ENCODE data around the gene ZNF616. TPM values are rescaled to one million over a fixed set of nuclear protein-coding genes. Genes with fewer than 3 reads are reported as not detected.

Gene ZNF616
- 10 to 100 TPM in 9 of 12 donors, 1 to 10 TPM in 2, not detected in 1; 7.3 to 14.9 (median 10.5) TPM for polyA plus RNA-seq (ENCODE audit: insufficient read length in 12 of 12)
- long read RNA-seq, donor 1, full-length matches to known transcripts: 3 of 3 reads
- long read RNA-seq, donor 1, partial matches to known transcripts: 0 of 3 reads
- long read RNA-seq, donor 1, other reads (novel, unspliced or antisense): 0 of 3 reads
- long read RNA-seq, donor 2, full-length matches to known transcripts: 2 of 7 reads
- long read RNA-seq, donor 2, partial matches to known transcripts: 5 of 7 reads
- long read RNA-seq, donor 2, other reads (novel, unspliced or antisense): 0 of 7 reads
- long read RNA-seq, donor 3, full-length matches to known transcripts: 1 of 1 reads
- long read RNA-seq, donor 3, partial matches to known transcripts: 0 of 1 reads
- long read RNA-seq, donor 3, other reads (novel, unspliced or antisense): 0 of 1 reads
- long read RNA-seq, donor 4, full-length matches to known transcripts: 1 of 1 reads
- long read RNA-seq, donor 4, partial matches to known transcripts: 0 of 1 reads
- long read RNA-seq, donor 4, other reads (novel, unspliced or antisense): 0 of 1 reads
- long read RNA-seq, donor 5, partial matches to known transcripts: 0 of 1 reads
- long read RNA-seq, donor 5, other reads (novel, unspliced or antisense): 0 of 1 reads
- long read RNA-seq, donor 6: 0 reads
- long read RNA-seq, donor 7, full-length matches to known transcripts: 1 of 1 reads
- long read RNA-seq, donor 7, partial matches to known transcripts: 0 of 1 reads
- long read RNA-seq, donor 7, other reads (novel, unspliced or antisense): 0 of 1 reads
- long read RNA-seq, donor 8, full-length matches to known transcripts: 1 of 1 reads
- long read RNA-seq, donor 8, partial matches to known transcripts: 0 of 1 reads
- long read RNA-seq, donor 8, other reads (novel, unspliced or antisense): 0 of 1 reads
- long read RNA-seq, donor 9: 0 reads
- long read RNA-seq, donor 10, full-length matches to known transcripts: 1 of 1 reads
- long read RNA-seq, donor 10, partial matches to known transcripts: 0 of 1 reads
- long read RNA-seq, donor 10, other reads (novel, unspliced or antisense): 0 of 1 reads
- long read RNA-seq, donor 11, full-length matches to known transcripts: 4 of 4 reads
- long read RNA-seq, donor 11, partial matches to known transcripts: 0 of 4 reads
- long read RNA-seq, donor 11, other reads (novel, unspliced or antisense): 0 of 4 reads

- DNase-seq: peak; percentile 96
Measured at GRCh38 chr19:52139252-52140031, at the start of gene ZNF616. Gene ZNF616 (minus strand): TSS chr19:52139938. CDS start chr19:52130512, 9,426 bp downstream.

GRCh38 chr19:52188822-52189734, 49.3 kb upstream of the ZNF616 start:
- no peak for DNase-seq

- DNase-seq: no peak
Measured at GRCh38 chr19:52187407-52187806, 47.7 kb upstream of the ZNF616 start.

- no peak for DNase-seq
Measured at GRCh38 chr19:52176574-52176973, 36.8 kb upstream of the ZNF616 start.

GRCh38 chr19:52172347-52172746, 32.6 kb upstream of the ZNF616 start:
- DNase-seq: no peak

- peak; percentile 88 for DNase-seq
Measured at GRCh38 chr19:52171321-52172169, 31.8 kb upstream of the ZNF616 start, which contains the start of gene ZNF836. Gene ZNF836 (minus strand): TSS chr19:52171621. CDS start chr19:52168072, 3,549 bp downstream.

- peak; percentile 18 for DNase-seq
Measured at GRCh38 chr19:52170863-52171320, 31.2 kb upstream of the ZNF616 start.

- DNase-seq: no peak
Measured at GRCh38 chr19:52170304-52170703, 30.6 kb upstream of the ZNF616 start.

GRCh38 chr19:52155596-52156359, 16.0 kb upstream of the ZNF616 start:
- DNase-seq: no peak

GRCh38 chr19:52148256-52148655, 8.5 kb upstream of the ZNF616 start:
- DNase-seq: no peak

GRCh38 chr19:52142001-52142595, 2.4 kb upstream of the ZNF616 start:
- no peak for DNase-seq

- no peak for DNase-seq
Measured at GRCh38 chr19:52141203-52141602, 1.5 kb upstream of the ZNF616 start.

GRCh38 chr19:52140032-52140710, 433 bp upstream of the ZNF616 start:
- DNase-seq: no peak

- no peak for DNase-seq
Measured at GRCh38 chr19:52138983-52139251, 821 bp downstream of the ZNF616 start.

GRCh38 chr19:52138278-52138982, 1.3 kb downstream of the ZNF616 start:
- DNase-seq: peak; percentile 41

GRCh38 chr19:52120286-52120685, 19.5 kb downstream of the ZNF616 start:
- no peak for DNase-seq
